Stimulated activated CD4-positive, alpha-beta T cell treated with anti-CD3 and anti-CD28 coated beads, Interleukin-4, amount 100 ng/mL, for 48 hours (primary cell): ENCODE data around the gene CARD10.

ENCODE experiments used
- DNase-seq, 2 donors: peaks; one replicate each; pipeline ENCODE4 v3.0.0-alpha.2; 2020; ENCODE audit warnings: low read depth in 2 of 2

CARD10 gene

GRCh38 chr22:37467391-37467955, 51.7 kb downstream of the CARD10 start:
- no peak for DNase-seq

DNA sequence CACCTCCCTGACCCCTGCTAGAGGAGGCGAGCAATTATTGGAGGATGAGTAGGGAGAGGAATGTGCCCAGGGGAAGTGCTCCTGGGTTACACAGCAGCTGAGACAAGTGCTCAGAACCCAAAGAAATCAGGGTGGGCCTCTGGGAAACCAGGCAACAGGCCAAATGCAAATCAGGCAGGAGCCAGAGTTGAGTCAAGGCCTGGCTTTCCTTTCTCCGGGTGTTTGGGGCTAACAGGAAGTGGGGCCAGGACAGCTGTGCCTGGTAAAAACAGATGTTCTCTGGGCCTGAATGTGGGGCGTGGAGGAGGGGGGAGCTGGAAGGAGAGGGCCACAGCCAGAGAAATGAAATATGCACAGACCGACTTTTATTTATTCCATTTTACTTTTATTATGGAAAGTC, 55.0 kb downstream of the CARD10 start:
- no peak for DNase-seq

- DNase-seq: no peak
These were observed 56.2 kb downstream of the CARD10 start for GRCh38 chr22:37462983-37463382.

- DNase-seq: no peak
These were observed 56.8 kb downstream of the CARD10 start for GRCh38 chr22:37462436-37462835.

DNA sequence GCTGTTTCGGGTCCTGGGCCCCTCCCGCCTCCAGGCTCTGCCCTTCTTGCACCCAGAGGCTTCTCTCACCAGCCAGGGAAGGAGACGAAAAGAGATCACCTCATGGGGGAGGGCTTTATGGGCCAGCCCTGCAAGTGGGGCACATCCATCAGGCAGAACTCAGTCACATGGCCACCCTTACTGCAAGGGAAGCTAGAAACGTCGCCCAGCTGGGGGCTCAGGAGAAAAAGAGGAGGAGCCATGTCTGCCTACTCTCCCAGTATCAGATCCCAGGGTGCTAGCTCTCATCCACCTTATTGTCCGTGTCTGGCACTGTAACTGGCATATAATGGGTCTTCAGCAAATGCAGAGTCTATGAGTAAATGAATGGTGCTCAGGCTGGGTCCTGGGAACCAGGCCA, 57.3 kb downstream of the CARD10 start:
- DNase-seq: no peak

GRCh38 chr22:37460684-37461083, 58.5 kb downstream of the CARD10 start:
- DNase-seq: no peak

- DNase-seq: no peak
These were observed 60.0 kb downstream of the CARD10 start for GRCh38 chr22:37459206-37459605.

DNA sequence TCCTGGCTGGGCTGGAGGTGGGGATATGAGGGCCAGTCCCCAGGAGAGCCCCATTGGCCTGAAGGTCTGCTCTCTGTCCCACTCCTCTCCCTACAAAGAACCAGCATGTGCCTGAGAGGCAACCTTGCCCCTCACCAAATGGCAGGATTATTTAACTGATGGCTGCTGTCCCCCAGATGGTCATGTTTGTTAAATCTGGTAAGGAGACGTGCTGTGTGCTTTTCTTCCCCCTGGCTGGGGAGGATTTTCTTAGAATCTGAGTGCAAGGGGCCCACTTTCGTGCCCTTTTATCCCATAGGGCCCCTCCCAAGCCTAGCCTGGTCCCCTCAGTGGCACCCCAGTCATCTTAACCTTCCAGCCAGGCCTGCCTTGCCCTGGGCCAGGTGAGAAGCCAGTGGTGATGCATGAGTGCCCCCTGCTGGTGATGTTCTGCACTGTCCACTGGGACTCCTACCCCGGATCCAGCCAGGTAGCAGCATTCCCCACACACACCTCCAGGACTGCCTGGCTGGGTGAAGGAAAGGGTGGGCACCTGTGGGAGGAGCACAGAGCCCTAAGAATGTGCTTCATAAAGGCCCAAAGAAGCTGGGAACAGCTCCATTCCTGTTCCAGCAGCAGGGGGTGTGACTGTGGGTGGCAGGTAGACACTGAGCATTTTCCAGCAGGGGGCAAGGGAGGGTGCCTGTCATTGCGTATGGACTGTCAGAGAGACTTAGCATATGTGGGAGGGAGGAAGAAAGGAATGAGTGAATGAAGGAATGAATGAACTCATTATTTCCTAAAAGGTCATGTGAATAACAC, 61.9 kb downstream of the CARD10 start:
- peak; percentile 76 to 92 for DNase-seq

DNA sequence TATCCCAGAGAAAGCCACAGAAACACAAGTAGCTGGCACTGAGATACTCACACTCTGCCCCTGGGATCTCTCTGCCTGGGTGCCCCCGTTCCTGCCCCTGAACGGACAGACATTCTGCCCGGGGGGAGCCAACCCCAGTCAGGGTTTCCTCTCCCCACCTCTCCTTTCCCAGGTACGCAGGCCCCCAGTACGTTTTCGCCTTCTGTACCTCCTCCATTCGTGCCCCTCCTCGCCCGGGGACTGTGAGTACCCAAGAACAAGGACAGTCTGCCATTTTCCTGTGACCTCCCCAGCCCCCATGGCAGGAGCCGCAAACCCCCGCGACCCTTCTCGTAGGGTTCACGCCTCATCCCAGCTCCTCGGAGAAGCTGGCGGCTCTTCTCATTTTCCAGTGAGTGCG, 62.9 kb downstream of the CARD10 start:
- no peak for DNase-seq

GRCh38 chr22:37455896-37456295, 63.3 kb downstream of the CARD10 start:
- no peak for DNase-seq

DNA sequence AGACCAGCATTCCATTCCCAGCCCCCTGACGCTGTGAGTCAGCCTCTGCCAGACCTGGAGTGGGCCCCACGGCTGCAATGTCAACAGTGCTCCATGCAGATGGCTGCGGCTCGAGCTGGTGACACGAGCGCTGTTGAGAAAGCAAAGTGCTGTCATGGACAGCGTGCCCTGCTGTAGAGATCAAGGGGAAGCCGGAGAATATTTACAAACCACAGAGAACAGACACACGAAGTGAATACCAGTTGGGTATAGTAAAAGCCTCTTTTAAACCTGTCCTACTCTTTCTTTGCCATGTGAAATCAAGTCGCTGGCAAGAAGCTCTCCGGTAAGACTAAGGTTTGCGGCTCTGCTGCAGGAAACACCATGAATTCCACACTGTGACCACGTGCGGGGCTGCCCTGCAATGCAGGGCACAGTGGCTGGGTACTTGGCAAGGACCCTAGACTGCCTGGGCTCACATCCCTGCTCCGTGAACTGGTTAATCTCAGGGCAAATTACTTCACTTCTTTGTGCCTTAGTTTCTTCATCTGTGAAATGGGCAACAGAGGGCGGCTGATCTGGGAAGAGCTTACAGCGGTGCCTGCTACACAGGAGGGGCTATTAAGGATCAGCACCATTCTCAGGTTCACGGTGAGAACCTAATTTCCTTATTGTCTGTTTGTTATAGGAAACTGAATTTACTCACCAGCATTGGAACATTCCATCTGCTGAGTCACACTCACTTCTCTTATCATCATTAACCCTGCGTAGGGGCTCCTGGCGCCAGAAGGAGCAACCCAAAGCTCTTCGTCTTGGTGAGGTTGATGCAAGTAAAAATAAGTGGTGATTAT, 64.1 kb downstream of the CARD10 start:
- no peak for DNase-seq

DNA sequence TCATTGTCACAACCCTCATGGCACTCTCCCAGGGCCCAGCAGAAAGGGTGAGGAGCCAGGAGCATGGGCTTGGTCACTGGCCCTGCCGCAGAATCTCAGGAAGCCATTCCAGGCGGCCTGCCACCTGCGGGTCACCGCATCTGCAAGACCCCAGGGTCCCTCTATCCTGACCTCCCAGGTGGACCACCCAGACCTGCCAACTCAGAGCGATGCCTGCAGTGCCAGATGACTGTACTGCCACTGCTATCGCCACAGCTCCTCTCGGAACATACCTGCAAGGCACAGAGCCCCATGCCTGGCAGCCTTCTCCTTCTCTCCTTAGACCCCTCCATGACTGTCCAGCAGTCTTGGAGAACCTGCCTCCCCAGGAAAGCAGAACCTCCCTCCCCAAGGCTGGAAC, 65.5 kb downstream of the CARD10 start:
- no peak for DNase-seq

DNA sequence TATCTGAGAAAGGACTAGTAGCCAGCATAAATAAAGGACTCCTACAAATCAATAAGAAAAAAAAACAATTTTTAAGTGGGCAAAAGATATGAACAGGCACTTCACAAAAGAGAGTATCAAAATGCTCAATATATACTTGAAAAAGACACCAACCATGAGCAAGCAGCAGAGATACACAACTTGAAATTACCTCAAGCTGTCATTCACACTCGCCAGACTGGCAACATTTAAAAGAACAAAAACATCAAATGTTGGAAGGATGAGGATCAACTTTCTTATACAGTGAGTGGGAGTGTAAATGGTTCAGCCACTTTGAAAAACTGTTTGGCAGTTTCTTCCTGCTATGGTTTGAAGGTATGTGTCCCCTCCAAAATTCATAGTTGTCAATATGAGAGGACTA, 68.0 kb downstream of the CARD10 start:
- no peak for DNase-seq

DNA sequence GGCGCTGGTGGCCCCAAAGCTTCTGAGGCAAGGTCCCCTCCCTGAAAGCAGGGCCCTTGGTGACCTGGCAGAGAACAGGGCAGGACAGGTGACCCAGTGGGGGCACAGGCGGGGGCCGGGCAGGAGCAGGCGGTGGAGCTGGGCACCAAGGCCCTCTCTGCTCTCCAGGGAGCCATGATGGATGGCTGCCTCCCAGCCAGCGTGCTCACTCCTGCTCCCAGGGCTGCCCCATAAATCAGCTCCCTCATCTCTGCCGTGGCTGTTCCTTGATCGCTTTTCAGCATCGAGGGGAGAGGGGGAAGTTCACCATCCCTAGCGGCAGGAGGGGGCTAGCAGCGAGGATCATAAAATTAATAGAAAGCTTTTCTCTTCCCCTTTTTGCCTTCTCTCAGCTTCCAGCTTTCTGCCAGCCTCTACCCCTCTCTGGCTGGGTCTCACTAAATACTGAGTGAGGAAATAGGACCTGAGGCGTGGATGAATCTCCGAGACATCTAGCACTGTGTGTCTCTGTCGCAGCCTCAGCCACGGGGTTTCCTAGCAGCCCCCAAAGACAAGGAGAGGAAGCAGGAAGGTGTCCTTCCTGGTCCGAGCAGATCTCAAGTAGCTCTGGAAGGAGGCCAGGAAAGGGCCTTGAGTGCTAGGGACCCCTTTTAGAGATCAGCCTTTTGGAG, 69.7 kb downstream of the CARD10 start:
- DNase-seq: no peak

DNA sequence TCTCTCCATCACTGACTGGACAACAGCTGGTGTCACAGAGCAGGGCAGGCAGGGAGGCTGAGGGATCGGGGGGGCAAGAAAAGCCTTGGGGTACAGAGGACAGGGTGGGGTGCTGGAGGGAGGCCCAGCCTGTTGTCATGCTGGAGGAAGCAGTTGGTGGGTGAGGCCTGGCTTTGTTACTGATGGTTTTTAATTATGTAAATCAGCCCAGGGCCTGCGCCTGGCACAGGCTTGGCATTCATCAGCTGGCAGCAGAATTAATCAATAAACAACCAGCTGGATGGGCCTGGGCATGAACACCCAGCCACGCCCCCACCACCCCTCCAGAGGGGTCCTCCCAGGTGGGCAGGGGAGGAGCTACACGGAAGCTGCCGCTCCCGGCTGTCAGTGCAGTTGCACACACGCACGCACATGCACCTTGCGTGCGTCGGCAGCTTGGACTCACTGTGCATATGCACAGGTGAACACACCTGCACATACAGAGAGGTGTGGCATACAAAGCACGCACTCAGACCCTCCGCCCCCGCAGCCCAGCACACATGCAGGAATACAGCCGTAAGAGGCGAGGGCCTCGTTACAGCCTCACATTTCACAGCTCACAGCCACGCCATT, 70.6 kb downstream of the CARD10 start:
- DNase-seq: no peak

- no peak for DNase-seq
These were observed 73.7 kb downstream of the CARD10 start for GRCh38 chr22:37445501-37445900.

DNA sequence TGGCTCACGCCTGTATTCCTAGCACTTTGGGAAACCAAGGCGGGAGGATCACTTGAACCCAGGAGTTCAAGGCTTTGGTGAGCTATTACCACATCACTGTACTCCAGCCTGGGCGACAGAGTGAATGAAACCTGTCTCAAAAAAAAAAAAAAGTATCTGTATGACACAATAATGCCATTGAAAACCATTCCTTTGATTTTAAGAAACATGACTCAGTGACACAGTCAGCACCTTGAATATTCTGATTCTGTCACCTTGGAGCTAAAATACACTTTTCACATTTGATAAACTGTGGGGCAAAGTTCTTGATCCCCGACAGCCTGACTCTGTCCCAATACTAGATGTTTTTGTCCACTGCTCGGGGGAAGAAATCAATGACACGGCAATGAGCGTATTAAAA, 75.2 kb downstream of the CARD10 start:
- DNase-seq: no peak

- DNase-seq: no peak
These were observed 76.1 kb downstream of the CARD10 start for GRCh38 chr22:37443086-37443485.

- DNase-seq: no peak
These were observed 76.7 kb downstream of the CARD10 start for GRCh38 chr22:37442537-37442936.

DNA sequence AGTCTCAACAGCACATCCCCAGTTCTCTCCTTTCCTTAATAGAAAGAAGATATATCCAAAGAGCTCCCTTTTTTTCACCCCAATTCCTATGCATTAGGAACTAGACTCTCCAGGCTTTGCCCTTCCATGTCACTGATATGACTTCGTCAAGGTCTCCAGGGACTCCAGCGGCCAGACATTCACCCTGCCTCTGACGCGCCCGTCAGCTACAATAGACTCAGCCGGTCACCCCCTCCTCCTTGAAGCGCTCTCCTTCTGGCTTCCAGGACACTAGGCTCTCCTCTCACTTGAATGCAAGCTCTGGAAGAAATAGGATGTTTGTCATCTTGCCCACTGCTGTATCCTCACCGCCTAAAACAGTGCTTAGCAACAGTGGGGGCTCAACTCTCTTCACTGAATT, 77.1 kb downstream of the CARD10 start:
- DNase-seq: no peak

GRCh38 chr22:37440875-37441274, 78.3 kb downstream of the CARD10 start:
- DNase-seq: no peak
